Endothelial cell of coronary artery (primary cell): ENCODE results near the gene VPS37B. TPM values are rescaled to one million over a fixed set of nuclear protein-coding genes. Genes with fewer than 3 reads are reported as not detected.

Source experiments
- total RNA-seq: library from RNA; depleted of rRNA; stranded (reverse); fragments of >200 nt; gene quantifications from 2 replicates; pipeline ENCODE4 v1.2.3, GENCODE V29; 2014

Gene VPS37B
- total RNA-seq: 13.6 and 13.8 TPM in 2 replicates

DNA sequence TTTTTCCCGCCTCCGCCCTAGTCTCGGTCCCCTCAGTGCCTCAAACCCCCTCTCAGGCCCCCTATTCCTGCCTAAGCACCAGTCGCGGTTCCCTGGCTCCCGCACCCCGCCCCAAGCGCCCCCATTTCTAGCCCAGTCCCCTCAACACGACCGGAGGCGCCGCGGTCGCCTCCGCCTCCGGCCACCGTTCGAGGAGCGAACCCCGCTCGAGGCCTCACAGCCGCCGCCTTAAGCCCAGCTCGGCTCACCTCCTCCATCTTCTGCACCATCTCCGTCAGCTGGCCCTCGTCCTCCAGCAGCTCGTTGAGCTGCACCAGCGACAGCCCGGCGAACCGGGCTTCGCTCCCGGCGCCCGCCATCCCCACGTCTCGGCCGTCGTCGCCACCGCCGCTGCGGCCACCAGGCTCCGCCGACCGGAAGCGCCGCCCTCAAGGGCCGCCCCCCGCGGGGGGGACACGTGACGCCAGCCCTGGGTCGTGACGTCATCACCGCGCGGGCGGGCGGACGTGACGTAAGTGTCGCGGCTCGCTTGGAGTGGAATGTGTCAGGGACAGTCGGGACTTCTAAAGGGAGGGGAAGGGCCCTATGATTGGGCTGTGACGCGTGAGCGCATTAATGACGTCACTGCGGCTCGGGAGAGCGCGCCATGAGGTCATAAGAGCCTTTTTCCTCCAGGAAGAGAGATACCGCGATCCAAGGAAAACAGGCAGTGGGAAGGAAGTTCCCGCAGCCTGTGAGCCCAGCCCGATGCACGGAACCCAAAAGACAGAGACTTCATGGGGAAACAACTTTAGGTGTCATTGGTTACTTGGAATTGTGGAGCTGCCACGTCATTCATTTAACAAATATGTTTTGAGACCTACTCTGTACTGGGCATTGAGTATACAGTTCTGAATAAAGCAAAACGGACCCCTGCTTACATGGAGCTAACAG is at the start of gene VPS37B:
Gene VPS37B (minus strand): TSS at position 421 of the 933 bp plus-strand sequence. CDS start 62 bp downstream, at position 359.

DNA sequence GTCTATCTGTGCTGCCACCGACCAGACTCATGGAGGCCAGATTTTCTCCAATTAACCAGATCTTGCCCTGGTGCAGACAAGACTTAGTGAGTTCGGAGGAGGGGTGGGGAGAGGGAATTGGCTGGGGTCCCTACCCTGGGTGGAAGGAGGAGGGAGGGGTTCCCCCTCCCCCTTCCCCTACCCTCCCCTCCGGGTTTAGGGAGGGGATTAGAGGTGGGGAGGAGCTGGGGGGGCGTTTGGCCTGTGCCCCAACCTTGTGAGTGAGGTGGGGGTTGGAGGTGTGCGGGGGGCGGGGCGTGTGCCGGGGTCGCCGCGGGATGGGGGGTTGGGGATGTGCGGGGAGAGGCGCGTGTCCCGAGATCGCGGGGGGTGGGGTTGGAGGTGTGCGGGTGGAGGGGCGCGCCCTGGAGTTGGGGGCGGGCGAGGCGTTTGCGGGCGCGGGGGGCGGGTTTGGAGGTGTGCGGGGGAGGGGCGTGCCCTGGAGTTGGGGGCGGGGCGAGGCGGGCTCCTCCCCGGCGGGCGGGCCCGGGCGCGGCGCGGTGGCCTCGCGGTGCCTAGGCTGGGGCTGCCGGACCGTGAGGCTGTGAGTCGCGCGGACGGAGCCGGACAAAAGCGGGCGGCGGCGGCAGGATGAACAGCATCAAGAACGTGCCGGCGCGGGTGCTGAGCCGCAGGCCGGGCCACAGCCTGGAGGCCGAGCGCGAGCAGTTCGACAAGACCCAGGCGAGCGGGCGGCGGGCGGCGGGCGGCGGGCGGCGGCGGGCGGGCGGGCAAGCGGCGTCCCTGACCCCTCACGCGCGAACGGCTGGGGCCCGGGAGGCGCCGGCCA is 60.8 kb downstream of the VPS37B start, which contains the start of gene HIP1R:
Gene HIP1R (plus strand): TSS at position 537 of the 829 bp plus-strand sequence. CDS start 94 bp downstream, at position 631.

Other genes with a start within 250 kb of the VPS37B start
- gene HCAR2, start 192.8 kb downstream of the VPS37B start, total RNA-seq: not detected in 2 replicates
- not detected in 2 replicates for gene HCAR3, start 179.3 kb downstream of the VPS37B start, total RNA-seq
- under 0.01 TPM in 2 replicates for gene HCAR1, start 165.3 kb downstream of the VPS37B start, total RNA-seq
- 34.2 and 41.2 TPM in 2 replicates for gene DENR, start 143.3 kb downstream of the VPS37B start, total RNA-seq
- gene CCDC62, start 121.6 kb downstream of the VPS37B start, total RNA-seq: 0.36 and 0.38 TPM in 2 replicates
- 117 and 123 TPM in 2 replicates for gene HIP1R, start 60.7 kb downstream of the VPS37B start, total RNA-seq
- 9.5 and 10.3 TPM in 2 replicates for gene ABCB9, start 70.3 kb upstream of the VPS37B start, total RNA-seq
- 9.3 and 12.1 TPM in 2 replicates for gene OGFOD2, start 79.1 kb upstream of the VPS37B start, total RNA-seq
- 213 and 245 TPM in 2 replicates for gene ARL6IP4, start 84.6 kb upstream of the VPS37B start, total RNA-seq